HG03457 (cell line): Measurements from ENCODE around the gene NTNG2.

ENCODE experiments used
- ATAC-seq: cut with Tn5 transposase; IDR thresholded peaks from one replicate; pipeline ENCODE4 v1.9.1; 2021; ENCODE audit warnings: moderate number of reproducible peaks; ENCODE audit not compliant: unreplicated experiment

The NTNG2 gene

DNA sequence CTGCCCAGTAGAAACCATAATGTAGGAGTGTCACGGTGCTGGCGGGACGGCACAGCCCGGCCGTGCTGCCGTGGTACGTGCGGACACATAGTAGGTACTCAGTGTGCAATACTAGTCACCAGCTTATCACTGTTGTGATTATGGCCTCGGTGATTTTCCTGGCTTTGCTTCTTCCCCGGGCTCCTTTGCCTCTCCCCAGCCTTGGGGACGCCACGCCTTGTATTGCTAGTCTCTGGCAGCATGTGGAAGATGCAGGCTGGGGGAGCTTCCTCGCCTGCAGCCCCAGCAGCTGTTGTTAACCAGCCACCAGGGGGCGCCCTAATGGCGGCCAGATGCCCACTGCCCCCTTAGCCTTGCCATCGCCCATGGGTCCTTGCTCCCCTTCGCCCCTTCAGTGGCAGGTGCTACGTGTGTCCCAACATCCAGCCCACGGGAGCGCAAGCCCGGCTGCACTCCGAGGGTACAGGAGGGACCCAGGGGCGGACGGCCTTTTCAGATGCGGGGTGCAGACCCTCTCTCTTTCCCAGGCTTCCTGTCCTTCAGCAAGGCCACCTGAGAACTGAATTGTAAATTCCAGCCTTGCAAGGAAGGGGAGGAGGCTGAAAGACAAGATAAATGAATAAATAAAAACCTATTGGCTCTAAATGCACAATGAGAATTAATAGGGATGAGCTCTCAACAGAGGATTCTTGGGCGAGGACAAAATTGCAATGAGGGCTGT is 8.0 kb downstream of the NTNG2 start:
- ATAC-seq, result no peak

DNA sequence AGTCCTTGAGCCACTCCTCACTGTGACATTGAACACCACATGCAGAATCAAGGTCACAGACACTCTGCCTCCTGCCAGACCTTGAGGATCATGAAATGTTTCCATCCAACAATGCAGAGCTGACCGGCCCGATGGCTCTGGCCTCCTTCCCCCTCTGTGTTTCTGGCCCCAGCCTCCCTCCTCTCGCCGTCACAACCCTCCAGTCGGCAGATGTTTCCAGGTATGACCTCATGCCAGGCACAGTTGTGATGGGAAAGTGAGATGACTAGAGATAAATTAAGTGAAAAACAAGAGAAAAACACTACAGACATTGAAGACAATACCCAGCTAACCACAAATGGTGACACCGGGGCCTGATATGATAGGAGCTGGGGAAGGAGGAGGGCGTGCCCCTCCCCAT is 9.8 kb downstream of the NTNG2 start:
- ATAC-seq, result no peak

DNA sequence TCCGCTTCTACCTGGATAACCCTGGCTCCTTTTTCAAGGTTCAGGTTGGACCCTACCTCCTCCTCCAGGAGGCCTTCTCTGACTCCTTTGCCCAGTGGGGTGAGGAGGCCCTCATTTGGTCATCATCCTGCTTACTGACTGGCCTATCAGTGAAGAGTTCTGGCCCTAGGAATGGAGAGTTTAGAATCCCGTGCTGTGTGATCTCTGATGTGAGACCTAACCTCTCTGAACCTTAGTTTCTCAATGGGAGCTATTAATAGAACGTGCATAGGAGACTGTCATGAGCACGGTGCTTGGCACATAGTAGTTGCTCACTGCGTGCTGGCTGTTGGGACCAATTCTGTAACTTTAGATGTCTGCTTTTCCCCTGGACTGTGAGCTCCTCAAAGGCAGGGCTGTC is 10.3 kb downstream of the NTNG2 start:
- ATAC-seq, result no peak

DNA sequence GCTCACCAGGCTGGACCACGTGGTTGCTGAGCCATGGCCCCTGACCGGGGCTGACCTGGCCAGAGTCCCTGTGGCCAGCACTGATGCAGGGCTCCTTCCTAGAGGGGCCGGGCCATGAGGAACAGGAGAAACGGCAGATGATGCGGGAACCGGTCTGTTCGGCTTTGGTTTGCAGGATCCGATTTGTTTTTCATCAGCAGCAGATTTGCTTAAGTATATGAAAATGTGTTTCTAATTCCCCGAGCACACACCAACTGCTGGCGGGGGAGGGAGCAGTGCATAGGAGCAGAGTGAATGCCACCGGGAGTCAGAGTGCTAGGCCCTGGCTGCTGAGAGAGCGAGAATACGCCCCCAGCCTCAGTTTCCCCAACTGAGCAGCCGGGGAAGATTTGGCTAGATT is 13.6 kb downstream of the NTNG2 start:
- ATAC-seq, result no peak

DNA sequence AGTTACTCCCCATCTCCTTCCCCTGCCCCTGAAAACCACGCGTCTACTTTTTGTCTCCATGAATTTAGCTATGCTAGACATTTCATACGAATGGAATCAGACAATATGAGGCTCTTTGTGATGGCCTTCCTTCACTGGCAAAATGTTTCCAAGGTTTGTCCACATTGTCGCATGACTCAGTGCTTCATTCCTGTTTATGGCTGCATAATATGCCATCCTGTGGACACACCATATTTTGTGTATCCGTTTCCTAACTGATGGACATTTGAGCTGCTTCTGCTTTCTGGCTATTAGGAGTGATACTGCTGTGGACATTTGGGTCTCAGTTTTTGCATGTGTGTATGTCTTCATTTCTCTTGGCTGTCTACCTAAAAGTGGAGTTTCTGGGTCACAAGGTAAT is 14.5 kb downstream of the NTNG2 start:
- ATAC-seq, result no peak

DNA sequence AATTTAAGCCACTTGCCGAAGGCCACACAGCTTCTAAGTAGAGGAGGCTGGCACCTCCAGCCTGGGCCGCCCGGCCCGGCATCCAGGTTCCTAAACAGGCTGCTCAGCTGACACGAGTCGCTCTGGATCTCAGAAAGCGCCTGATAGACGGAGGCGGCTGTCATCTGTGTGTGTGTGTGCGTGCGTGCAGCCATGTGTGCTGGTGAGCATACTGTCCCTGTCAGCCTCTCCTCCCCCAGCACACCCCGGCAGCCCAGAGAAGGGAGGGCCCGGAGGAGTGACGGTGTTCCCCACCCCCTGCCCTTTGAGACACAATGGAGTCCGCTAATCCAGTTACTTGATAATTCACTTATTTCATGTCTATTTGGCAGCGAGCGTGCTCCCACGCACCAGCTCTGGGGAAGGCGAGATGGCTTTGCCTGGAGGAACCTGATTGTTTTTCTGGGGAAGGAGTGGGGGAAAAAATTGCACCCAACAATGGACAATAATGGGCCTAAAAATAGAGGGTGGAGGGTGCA is 20.0 kb downstream of the NTNG2 start:
- ATAC-seq, result no peak

DNA sequence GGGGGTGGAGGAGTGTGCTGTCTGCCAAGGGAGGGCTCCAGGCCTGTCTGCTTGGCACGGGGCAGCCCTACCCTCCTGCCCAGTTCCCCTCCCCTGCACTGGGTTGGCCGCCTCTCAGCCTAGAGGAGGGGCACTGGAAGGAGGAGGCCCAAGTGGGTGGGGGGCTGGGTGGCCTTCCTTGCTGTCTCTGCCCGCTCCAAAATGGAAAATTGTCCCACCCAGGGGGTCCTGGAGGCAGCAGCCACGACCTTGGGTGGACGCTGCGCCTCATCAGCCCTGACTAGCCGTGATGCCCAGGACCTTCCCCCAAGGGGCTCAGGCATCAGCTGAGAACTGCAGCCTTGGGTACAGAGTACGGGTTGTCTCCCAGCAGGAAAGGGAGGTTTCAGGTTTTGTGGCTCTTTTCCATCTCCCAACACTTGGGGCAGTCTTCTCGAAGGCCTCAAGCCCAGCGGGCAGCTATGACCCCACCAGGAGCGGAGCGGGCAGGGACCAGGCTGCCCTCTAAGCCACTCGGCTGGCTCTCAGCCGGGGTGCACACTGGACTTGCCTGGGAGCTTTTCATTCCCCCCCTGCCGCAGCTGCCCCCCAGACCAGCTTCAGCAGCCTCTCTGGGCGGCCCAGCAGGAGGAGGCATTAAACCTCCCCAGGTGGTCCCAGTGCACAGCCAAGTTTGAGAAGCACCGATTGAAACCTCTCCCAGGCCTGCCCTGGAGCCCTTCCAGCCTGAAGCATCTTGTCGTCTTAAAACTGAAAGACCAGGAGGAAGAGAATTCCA is 20.6 kb downstream of the NTNG2 start:
- no peak for ATAC-seq

DNA sequence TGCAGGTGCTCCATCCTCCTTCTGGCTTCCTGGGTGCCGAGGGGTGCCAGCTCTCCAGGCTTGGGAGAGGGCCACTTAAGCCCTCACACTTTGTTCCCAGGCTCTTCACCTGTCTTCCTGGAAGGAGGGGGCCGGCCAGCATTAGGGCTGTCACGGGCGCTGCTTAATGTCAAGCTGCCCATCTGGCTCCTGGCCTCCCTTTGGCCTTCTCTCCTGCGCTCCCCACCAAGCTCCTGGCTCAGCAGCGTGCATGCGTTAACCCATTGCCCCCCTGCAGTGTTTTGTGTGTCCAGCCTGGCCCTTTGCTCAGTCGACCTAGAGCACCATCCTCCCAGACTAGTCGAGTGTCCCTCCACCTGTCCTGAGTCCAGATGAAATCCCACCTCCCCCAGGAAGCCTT is 21.3 kb downstream of the NTNG2 start:
- ATAC-seq, result no peak

DNA sequence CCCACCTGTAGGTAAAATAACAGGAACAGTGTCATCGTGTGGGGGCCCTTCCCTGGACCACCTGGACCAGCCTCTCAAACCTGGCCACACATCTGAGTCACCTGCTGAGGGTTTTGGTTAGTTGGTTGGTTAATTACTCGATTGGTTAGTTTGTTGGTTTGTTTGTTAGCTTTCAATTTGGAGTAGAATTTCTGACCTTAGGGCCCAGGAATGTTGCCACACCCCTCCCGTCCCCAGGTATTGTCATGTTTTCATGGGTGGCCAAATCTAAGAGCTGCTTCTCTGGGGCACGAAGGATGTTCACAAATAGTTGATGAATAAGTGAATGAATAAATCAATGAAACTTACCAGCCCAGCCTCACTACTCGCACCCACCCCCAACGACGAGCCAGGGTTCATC is 21.9 kb downstream of the NTNG2 start:
- ATAC-seq, result no peak

DNA sequence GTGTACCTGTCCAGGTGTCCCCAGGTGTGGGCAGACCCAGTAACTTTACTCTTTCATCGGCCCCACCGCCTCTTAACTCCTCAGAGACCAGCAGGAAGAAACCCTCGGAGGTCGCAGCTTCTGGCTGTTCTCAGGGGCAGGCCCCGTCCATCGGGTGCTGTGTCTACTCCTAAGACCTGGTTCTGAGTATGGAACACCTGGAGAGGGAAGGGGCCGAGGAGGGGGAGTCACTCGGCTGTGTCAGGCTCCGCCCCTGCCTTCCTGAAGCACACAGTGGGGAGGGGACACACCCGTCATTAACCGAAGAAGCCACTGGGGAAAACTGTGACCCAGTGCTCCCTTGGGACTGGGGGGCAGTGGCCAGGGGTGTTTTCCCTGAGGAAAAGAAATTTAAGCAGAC is 22.3 kb downstream of the NTNG2 start:
- no peak for ATAC-seq

DNA sequence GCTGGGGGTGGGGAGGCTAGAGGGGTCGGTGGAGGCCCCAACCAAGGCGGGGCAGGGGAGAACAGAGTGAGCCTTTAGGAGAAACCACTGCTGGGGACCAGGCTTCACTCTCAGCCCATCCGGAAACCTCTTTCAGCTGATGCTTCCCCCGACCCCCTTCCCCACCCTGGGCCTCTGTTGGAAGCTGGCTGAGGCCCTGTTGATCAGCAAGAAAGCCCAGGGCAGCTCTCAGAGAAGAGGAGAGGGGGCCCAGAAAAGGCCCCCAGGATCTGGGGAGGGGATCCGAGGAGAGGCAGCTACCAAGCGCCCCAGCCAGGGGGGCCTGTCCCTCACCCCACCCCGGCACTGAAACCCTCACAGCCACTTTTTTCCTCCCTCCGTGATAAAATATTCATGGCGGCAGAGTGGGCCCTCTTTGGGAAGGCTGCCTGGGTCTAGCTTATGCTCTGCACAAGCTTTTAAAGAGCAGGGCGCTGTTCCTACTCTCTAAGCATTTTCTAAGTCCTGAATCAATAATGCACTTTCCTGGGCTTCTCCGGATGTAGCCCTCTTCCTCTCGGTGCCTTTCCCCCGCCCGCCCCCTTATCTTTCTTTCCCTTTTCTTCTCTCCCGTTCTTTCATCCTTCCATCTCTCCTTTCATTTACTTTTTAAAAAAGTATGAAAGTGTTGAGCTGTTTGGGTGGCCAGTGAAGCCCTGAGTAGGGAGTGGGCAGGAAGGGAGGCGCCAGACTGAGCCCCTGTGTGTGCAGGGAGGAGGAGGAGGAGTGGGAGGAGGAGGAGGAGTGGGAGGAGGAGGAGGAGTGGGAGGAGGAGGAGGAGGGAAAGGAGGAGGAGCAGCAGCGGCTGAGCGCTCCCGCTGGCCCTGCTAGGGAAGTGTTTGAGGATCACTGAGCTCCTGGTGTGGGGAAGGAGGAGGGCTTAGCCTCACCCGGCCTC is 23.5 kb downstream of the NTNG2 start:
- no peak for ATAC-seq

DNA sequence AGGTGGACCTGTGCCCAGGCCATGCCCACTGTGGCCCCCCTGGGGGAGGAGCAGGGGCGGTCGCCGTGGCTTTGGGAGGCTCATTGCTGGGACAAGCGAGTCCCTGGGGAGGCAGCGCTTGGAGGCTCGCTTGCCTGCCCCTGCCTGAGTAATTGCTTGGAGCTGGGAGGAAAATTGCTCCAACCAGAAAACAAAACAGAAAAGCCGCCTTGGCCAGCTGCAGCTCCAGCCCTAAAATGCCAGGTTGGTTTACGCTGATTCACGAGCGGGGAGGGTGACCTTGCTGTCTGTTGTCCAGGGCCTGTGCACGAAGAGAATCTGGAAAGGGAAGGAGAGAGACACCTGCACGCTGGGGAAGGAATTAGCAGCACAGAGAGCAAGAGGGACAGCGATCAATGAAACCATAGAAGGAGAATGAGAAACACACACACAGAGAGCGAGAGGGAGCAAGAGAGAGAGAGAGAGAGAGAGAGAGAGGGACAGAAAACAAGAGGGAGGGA is 25.3 kb downstream of the NTNG2 start:
- ATAC-seq, result no peak

DNA sequence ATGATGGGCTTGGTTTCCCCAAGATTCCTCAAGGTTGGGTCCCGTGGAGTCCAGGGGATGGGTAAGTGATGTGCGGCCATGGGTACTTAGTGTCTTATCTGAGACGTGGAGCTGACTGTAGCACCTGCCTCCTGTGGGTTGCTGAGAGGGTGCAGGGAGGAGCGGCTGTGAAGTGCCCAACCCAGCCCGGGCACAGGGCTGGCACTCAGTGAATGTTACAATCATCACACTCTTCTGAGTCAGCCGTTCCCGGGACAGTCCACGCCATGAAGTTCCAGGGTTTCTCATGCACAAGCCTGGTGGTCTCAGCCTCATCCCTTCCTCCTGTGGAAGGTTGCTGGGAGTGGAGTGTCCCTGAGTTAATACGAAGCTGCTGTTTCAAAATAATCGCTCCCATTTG is 29.1 kb downstream of the NTNG2 start:
- ATAC-seq, result no peak

DNA sequence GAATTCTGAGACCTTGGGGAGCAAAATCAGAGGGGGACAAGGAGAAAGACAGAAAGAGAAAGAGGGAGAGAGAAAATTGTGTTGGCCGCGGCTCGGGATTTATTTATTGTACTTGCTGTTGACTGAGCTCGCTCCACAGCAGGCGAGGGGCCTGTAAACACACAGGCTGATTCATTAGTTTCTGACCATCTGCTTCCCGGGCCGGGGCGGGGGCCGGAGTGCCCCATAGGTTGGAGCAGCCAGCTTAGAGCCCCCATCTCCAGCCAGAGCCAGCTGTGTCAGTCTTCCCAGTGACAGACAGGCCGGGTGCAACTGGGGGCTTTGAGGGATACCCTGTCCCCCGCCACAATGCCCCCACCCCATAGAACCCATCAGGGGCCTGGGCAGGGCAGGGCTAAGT is 30.9 kb downstream of the NTNG2 start:
- no peak for ATAC-seq

DNA sequence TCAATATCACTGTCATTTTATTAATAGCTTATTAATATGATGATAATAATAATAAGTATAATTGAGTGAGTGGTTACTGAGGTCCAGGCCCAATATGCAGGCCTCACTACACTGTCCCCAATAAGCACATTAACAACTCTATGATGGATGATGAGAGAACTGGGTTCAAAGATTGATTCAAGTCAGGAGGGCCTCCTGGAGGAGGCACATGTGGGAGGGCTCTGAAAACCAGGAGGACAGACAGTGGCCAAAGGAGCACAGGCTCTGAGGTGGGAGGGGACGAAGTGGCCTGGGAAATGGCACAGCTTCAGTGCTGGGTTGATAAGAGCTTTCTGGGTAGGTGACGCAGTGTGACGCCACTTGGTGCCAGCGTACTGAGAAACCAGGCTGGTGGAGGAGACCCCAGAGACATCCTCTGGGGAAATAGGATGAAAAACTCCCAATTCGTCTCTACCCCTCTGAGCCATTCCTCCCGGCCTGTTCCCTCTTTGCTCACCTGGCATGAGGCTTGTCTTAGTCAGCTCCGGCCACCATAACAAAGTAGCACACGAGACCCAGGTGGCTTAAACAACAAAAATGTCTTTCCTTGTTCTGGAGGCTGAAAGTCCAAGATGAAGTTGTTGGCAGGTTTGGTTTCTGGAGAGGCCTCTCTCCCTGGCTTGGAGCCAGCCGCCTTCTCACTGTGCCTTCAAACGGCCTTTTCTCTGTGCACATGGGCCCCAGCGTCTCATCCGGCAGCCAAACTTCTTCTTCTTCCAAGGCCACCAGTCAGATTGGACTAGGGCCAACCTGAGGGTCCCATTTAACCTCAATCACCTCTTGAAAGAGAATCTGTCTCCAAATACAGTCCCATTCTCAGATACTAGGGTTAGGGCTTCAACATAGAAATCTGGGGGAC is 31.6 kb downstream of the NTNG2 start:
- ATAC-seq, result no peak

DNA sequence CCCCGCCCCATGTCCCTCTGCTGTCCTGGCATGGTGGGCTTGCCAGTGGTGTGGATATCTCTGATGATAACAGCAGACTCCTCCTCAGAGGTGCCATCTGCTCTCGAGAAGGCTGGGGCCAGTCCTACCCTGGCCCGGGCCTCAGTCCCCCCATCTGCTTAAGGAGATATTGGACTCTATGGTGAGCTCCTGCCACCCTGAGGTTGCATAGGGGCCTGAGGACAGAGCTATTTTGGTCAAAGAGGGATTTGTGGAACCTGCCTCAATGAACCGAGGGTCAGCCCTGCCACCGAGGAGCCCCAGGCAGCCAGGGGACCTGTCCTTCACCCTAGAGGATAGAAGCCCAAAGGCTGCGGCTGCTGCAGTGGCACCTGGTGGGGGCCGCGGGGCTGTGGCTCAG is 32.6 kb downstream of the NTNG2 start:
- no peak for ATAC-seq

DNA sequence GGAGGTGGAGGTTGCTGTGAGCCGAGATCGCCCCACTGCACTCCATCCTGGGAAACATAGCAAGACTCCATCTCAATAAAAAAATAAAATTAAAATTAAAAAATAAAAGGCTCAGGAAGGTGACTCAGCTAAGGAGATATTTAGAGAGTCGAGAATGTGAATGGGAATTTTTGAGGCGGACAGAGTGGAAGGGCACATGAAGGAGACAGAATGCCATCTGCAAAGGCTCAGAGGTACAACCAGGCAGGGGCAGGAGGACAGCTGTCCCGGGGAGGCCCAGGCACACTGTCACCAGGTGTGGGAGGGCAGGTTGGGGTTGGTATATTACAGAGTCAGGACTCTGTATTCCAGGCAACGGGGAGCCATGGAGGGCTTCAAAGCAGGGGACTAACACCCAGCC is 35.5 kb downstream of the NTNG2 start:
- no peak for ATAC-seq

DNA sequence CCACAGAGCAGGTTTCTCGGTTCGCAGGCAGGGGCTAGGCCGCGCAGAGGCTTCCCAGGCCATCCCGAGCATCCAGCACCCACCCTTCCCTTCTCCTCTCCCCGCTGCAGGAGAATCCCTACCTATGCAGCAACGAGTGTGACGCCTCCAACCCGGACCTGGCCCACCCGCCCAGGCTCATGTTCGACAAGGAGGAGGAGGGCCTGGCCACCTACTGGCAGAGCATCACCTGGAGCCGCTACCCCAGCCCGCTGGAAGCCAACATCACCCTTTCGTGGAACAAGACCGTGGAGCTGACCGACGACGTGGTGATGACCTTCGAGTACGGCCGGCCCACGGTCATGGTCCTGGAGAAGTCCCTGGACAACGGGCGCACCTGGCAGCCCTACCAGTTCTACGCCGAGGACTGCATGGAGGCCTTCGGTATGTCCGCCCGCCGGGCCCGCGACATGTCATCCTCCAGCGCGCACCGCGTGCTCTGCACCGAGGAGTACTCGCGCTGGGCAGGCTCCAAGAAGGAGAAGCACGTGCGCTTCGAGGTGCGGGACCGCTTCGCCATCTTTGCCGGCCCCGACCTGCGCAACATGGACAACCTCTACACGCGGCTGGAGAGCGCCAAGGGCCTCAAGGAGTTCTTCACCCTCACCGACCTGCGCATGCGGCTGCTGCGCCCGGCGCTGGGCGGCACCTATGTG is 36.1 kb downstream of the NTNG2 start:
- ATAC-seq, result no peak

DNA sequence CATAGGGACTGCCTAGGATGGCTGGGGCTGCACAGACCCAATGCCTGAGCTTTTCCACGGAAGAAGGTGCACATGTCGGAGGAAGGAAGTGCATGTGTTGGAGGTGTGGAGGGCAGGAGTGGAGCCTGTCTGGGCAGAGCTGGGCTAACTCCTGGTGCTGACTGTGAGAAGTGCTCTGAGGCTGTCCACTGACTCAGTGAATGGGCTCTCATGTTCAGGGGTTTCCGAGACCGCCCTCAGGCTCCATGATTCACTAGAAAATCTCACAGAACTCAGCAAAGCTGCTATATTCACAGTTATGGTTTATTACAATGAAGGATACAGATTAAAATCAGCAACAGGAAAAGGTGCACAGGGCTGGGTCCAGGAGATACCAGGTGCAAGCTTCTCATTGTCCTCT is 37.2 kb downstream of the NTNG2 start:
- ATAC-seq, result no peak

DNA sequence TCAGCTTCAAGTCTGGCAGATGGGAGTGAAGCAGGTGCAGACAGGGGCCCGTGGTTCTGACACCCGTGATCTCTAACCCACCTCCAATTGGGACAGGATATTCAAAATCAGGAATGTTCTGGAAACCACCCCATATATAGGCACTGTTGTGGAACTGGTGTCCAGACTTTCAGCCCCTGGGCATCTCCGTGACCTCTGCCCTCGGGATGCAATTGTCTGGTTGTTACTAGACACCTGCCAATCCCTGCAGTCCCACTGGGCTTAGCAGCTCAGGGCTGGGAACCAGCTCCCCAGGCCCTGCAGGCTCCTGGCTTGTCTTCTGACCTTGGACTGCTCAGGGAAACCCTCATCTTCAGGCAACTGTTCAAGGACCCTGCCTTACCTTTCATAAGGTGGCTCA is 38.8 kb downstream of the NTNG2 start:
- ATAC-seq, result no peak
